K562 (cell line): ENCODE data around the gene CEP85L. TPM values are rescaled to one million over a fixed set of nuclear protein-coding genes. Genes with fewer than 3 reads are reported as not detected.
A peak's percentile ranks its signal among the peaks of the same experiment; 100 is the strongest.

Experiments used
- ATAC-seq: fragments of 200-7000 bp; cut with Tn5 transposase; 3 replicates; pipeline ENCODE4 v1.9.1; 2020; ENCODE audit warnings: moderate library complexity
- BruUV-seq: library from RNA; stranded (reverse); fragments of 400-500 nt; replicated peaks from 2 replicates; lab custom pipeline; 2021; lab: Mats Ljungman, UMichigan
- CTCF ChIA-PET: fragments of 300-600 bp; formaldehyde crosslinking; extraction: SDS; loops from one replicate; lab custom pipeline; 2021; ENCODE audit warnings: low intra/inter-chr PET ratio; lab: Yijun Ruan, JAX
- POLR2A ChIA-PET: fragments of 300-600, 350-650 bp; sonication (Branson Sonifier 250); formaldehyde crosslinking; extraction: SDS; loops from one replicate; lab custom pipeline; 2021; ENCODE audit warnings: antibody characterized with exemption, inconsistent platforms; lab: Yijun Ruan, JAX
- DNase-seq, 4 experiments: peaks; one replicate each; pipeline versions ENCODE4 v3.0.0 to v3.0.0-alpha.2; 2011 to 2018; ENCODE audit warnings: low spot score in 3 of 4, mixed read lengths in 3 of 4; ENCODE audit errors: extremely low read depth in 1 of 4
- FAIRE-seq: peaks from 2 replicates; lab custom pipeline; 2011; peaks lifted over from hg19 to GRCh38; lab: Jason Lieb, UNC
- H2AFZ ChIP-seq: 2 replicates; pipeline ENCODE4 v1.6.0; 2011; ENCODE audit warnings: low read depth, low read length, control low read depth, inconsistent platforms
- H3K27ac ChIP-seq: fragments of 200-600 bp; 3 replicates; pipeline ENCODE4 v1.8.0; 2011; ENCODE audit warnings: low read depth, mild to moderate bottlenecking, control low read depth, inconsistent platforms, low read length, moderate library complexity, mixed read lengths; ENCODE audit errors: extremely low read depth
- H3K27me3 ChIP-seq, 2 experiments: fragments of 300-600 bp in 1 of 2; 2 replicates in 1 of 2; 3 replicates in 1 of 2; pipeline versions ENCODE4 v1.6.0 to v1.8.0; 2011; ENCODE audit warnings: inconsistent platforms in 2 of 2, low read length in 2 of 2, mild to moderate bottlenecking in 1 of 2, mixed read lengths in 1 of 2, moderate library complexity in 1 of 2; ENCODE audit not compliant: control insufficient read depth in 2 of 2, insufficient read depth in 2 of 2
- H3K36me3 ChIP-seq: fragments of 300-600 bp; 3 replicates; pipeline ENCODE4 v1.8.0; 2011; ENCODE audit warnings: mild to moderate bottlenecking, low read length, inconsistent platforms; ENCODE audit not compliant: control insufficient read depth, insufficient read depth
- H3K4me1 ChIP-seq, 2 experiments: fragments of 200-600 bp in 1 of 2; replicated peaks in 1 of 2; 2 replicates in 1 of 2; 3 replicates in 1 of 2; pipeline versions ENCODE4 v1.5.1 to v1.8.0; 2011; ENCODE audit warnings: inconsistent platforms in 2 of 2, low read length in 2 of 2, mild to moderate bottlenecking in 1 of 2, mixed read lengths in 1 of 2, moderate library complexity in 1 of 2; ENCODE audit not compliant: control insufficient read depth in 2 of 2, insufficient read depth in 2 of 2
- H3K4me2 ChIP-seq: 2 replicates; pipeline ENCODE4 v1.6.1; 2011; ENCODE audit warnings: low read length, control low read depth, inconsistent platforms, mixed read lengths; ENCODE audit not compliant: insufficient read depth
- H3K4me3 ChIP-seq: fragments of 200-600 bp; sonication (generic), shearing (Covaris generic); 2 replicates; pipeline ENCODE4 v1.5.1; 2016; ENCODE audit warnings: control low read depth, inconsistent platforms
- H3K79me2 ChIP-seq: fragments of 200-600 bp; 3 replicates; pipeline ENCODE4 v1.8.0; 2011; ENCODE audit warnings: low read length, inconsistent platforms; ENCODE audit not compliant: control insufficient read depth, insufficient read depth
- H3K9ac ChIP-seq, 2 experiments: 2 replicates each; pipeline versions ENCODE4 v1.6.0 to v1.6.1; 2011; ENCODE audit warnings: low read depth in 2 of 2, low read length in 2 of 2, control low read depth in 1 of 2, inconsistent platforms in 1 of 2, mild to moderate bottlenecking in 1 of 2, mixed read lengths in 1 of 2; ENCODE audit not compliant: insufficient read depth in 1 of 2
- H3K9me1 ChIP-seq: one replicate; pipeline ENCODE4 v1.6.0; 2011; ENCODE audit warnings: inconsistent platforms, mild to moderate bottlenecking, low read length, moderate library complexity; ENCODE audit not compliant: control insufficient read depth, insufficient read depth
- H3K9me3 ChIP-seq: replicated peaks from 2 replicates; pipeline ENCODE4 v1.5.1; 2011; ENCODE audit warnings: low read depth, low read length, inconsistent platforms; ENCODE audit not compliant: control insufficient read depth, insufficient read depth
- H4K20me1 ChIP-seq: replicated peaks from 2 replicates; pipeline ENCODE4 v1.6.1; 2011; ENCODE audit warnings: low read length, inconsistent platforms, mixed read lengths; ENCODE audit not compliant: control insufficient read depth, insufficient read depth
- CBX2 ChIP-seq: fragments of 200-600 bp; sonication (generic); IDR thresholded peaks from one replicate; pipeline ENCODE4 v1.6.1; 2012; ENCODE audit warnings: mild to moderate bottlenecking, low read length, inconsistent platforms; ENCODE audit not compliant: insufficient read depth, poor library complexity, severe bottlenecking
- DACH1 ChIP-seq: fragments of 450-650 bp; IDR thresholded peaks from 2 replicates; pipeline ENCODE4 v1.6.1; 2018; ENCODE audit not compliant: partially characterized antibody
- DPF2 ChIP-seq: fragments of 450-650 bp; IDR thresholded peaks from 2 replicates; pipeline ENCODE4 v1.6.1; 2016
- ELF2 ChIP-seq: fragments of 250-450 bp; sonication (Bioruptor Pico); IDR thresholded peaks from 2 replicates; pipeline ENCODE4 v1.5.0; 2021; ENCODE audit warnings: mild to moderate bottlenecking
- ERF ChIP-seq: fragments of 450-650 bp; formaldehyde crosslinking; IDR thresholded peaks from 2 replicates; pipeline ENCODE4 v1.4.0; 2020; ENCODE audit warnings: mild to moderate bottlenecking, mixed read lengths
- FOSL1 ChIP-seq: fragments of 200-800 bp; sonication (Bioruptor generic); conservative IDR thresholded peaks from 2 replicates; pipeline ENCODE4 v1.6.1; 2016; ENCODE audit warnings: missing genetic modification characterization, missing compliant biosample characterization
- GABPB1 ChIP-seq: sonication (generic); formaldehyde crosslinking; IDR thresholded peaks from 2 replicates; pipeline ENCODE4 v1.8.0; 2022; ENCODE audit warnings: mild to moderate bottlenecking, missing genetic modification reagents
- HOXB6 ChIP-seq: fragments of 250-450 bp; sonication (Bioruptor Pico); IDR thresholded peaks from 2 replicates; pipeline ENCODE4 v1.5.1; 2022; ENCODE audit warnings: mild to moderate bottlenecking, borderline replicate concordance
- MYC ChIP-seq, 2 experiments: fragments of 250-450 bp in 1 of 2; sonication (Bioruptor Pico) in 1 of 2; IDR thresholded peaks; 2 replicates each; pipeline versions ENCODE4 v1.5.1 to v1.6.1; 2012 to 2021; ENCODE audit warnings: low read depth in 2 of 2, borderline replicate concordance in 1 of 2, improper control_type of control experiment in 1 of 2, low read length in 1 of 2, mild to moderate bottlenecking in 1 of 2, moderate library complexity in 1 of 2
- NKRF ChIP-seq: fragments of 450-650 bp; IDR thresholded peaks from 2 replicates; pipeline ENCODE4 v1.6.1; 2016; ENCODE audit warnings: borderline replicate concordance
- SMARCA4 ChIP-seq: fragments of 450-650 bp; IDR thresholded peaks from 2 replicates; pipeline ENCODE4 v1.6.1; 2016
- TEAD4 ChIP-seq, 2 experiments: sonication (generic) in 1 of 2; formaldehyde crosslinking in 1 of 2; IDR thresholded peaks; 2 replicates each; pipeline versions ENCODE4 v1.6.1 to v1.8.0; 2012 to 2022; ENCODE audit warnings: borderline replicate concordance in 1 of 2, inconsistent platforms in 1 of 2, low read length in 1 of 2, mild to moderate bottlenecking in 1 of 2, missing genetic modification reagents in 1 of 2
- ZNF217 ChIP-seq: sonication (generic); formaldehyde crosslinking; IDR thresholded peaks from 2 replicates; pipeline ENCODE4 v1.8.0; 2022; ENCODE audit warnings: mild to moderate bottlenecking, missing genetic modification reagents
- ZNF507 ChIP-seq: conservative IDR thresholded peaks from 2 replicates; pipeline ENCODE4 v1.6.1; 2017; ENCODE audit warnings: missing genetic modification characterization, missing compliant biosample characterization
- ZNF644 ChIP-seq: fragments of 200-800 bp; sonication (Bioruptor generic); IDR thresholded peaks from 2 replicates; pipeline ENCODE4 v1.6.1; 2016; ENCODE audit warnings: low read depth, missing genetic modification characterization, missing compliant biosample characterization
- WGBS: fragments of 100-300 bp; shearing (Covaris generic); methylation state at CpG from one replicate; pipeline ENCODE4 v1.1.6; 2016; ENCODE audit warnings: low coverage, mixed read lengths; ENCODE audit not compliant: insufficient coverage; ENCODE audit errors: missing lambda C conversion rate; 5-methylcytosine and 5-hydroxymethylcytosine counted together
- in situ Hi-C: fragments of 300-500 bp; cut with MboI; formaldehyde crosslinking; loops from 4 replicates; pipeline ENCODE4 v1.15.0; 2018; ENCODE audit warnings: inconsistent platforms, mixed read lengths
- intact Hi-C: fragments of 100-400 bp; cut with micrococcal nuclease; formaldehyde crosslinking; loops from 2 replicates; pipeline ENCODE4 v1.14.2; 2022
- polyA plus RNA-seq, 8 experiments: library from polyadenylated mRNA; depleted of rRNA in 4 of 8; stranded (reverse) in 5 of 8; unstranded in 3 of 8; fragments of >200 nt; fragmentation: Nextera tagmentation in 2 of 8; fragmentation: Illumina TruSeq in 1 of 8; extraction: Ambion mirVana in 2 of 8; extraction: Trizol in 1 of 8; gene quantifications; 2 replicates each; pipeline versions ENCODE4 v1.2.1 to v1.2.3, GENCODE V29; 2011 to 2014; ENCODE audit warnings: inconsistent platforms in 1 of 8, missing spikeins in 1 of 8
- total RNA-seq, 7 experiments: library from RNA; depleted of rRNA in 6 of 7; stranded (reverse); fragments of >200 nt in 6 of 7; fragmentation: Illumina TruSeq in 2 of 7; extraction: Trizol in 2 of 7; gene quantifications; 2 replicates each; pipeline versions ENCODE4 v1.2.1 to v1.2.3, GENCODE V29; 2011 to 2021; ENCODE audit warnings: low replicate concordance in 1 of 7

Gene CEP85L
- total and polyA plus RNA-seq, 9 of the 15 experiments (the other 6 are each of a cell fraction or from before 2014, with no cell fraction given) = 4.5 to 15.8 (median 8.3) TPM

DNA sequence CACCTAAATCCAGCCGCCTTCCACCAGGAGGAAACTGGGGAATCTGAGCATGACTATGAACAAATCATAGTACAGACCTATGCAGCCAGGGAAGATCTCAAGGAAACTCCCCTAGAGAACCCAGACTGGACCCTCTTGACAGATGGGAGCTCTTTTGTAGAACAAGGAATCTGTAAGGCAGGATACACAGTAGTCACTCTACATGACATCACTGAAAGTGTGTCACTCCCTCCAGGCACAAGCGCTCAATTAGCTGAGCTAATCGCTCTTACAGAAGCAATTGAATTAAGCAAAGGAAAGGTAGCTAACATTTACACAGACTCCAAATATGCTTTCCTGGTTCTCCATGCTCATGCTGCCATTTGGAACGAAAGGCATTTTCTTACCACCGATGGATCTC lies 66.5 kb downstream of the CEP85L start:
- no peak overlapping the region for H3K27ac ChIP-seq
- DNase-seq = no peak
- intact Hi-C loops = no loop called here
- H3K9me1 ChIP-seq = no peaks in the 10 kb centered on the region
- FAIRE-seq = no peak
- POLR2A ChIA-PET = no interaction called here
- WGBS = 84% methylated on average over 5 of the region's 5 CpGs
- H4K20me1 ChIP-seq = no peaks in the 10 kb centered on the region; the same call in 1 of the 2 replicates
- no peak overlapping the region for H3K4me3 ChIP-seq
- H3K4me1 ChIP-seq = peaks cover 0 to 14% of the 10 kb centered on the region in 2 experiments; a peak in 3 of 5 replicates
- no peak for ATAC-seq
- H3K9me3 ChIP-seq = no peaks in the 10 kb centered on the region
- BruUV-seq = no TSS peak
- H3K4me2 ChIP-seq = no peak overlapping the region
- H3K9ac ChIP-seq = no peak overlapping the region
- H2AFZ ChIP-seq = no peak overlapping the region
- CTCF ChIA-PET = no interaction called here
- no peaks in the 10 kb centered on the region for H3K79me2 ChIP-seq
- TF ChIP-seq ERF (CRISPR knock-in tag) = no peak
- no peak for TF ChIP-seq ZNF644
- TF ChIP-seq ZNF217 (CRISPR knock-in tag) = no peak
- TF ChIP-seq ELF2 = no peak
- no peaks in the 10 kb centered on the region for H3K36me3 ChIP-seq
- H3K27me3 ChIP-seq = no peaks in the 10 kb centered on the region
- in situ Hi-C loops = no loop called here

DNA sequence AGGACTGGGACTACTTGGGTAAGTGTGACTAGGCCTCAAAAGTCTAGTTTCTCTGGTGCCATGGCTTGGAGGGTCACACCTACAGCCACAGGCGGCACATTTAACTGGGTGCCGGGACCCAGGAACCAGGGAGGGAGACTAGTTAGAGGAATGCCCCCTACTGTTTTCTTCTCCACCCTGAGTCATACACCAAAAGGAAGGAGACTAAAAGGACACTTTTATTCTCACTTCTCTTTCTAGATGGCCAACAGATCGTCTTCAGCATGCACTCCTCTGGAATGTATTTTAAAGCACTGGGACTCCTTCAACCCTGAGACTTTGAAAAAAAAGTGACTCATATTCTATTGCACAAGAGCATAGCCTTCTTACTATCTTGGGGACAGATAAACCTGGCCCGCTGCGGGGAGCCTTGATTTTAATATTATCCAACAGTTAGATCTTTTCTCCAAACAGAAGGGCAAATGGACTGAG lies 69.9 kb downstream of the CEP85L start:
- Histone ChIP-seq H3K36me3 (no peaks in the 10 kb centered on the region), H3K79me2 (no peaks in the 10 kb centered on the region), H3K4me1 (peaks cover 0 to 14% of the 10 kb centered on the region in 2 experiments; a peak in 3 of 5 replicates), H3K27me3 (no peaks in the 10 kb centered on the region), H2AFZ (no peak overlapping the region), H3K4me3 (no peak overlapping the region), H3K9me3 (peaks cover 3% of the 10 kb centered on the region), H4K20me1 (no peaks in the 10 kb centered on the region), H3K4me2 (no peak overlapping the region), H3K9me1 (no peaks in the 10 kb centered on the region), H3K27ac (no peak overlapping the region), H3K9ac (peak overlapping the region in 1 of 2 experiments; percentile 27; a peak in 1 of 4 replicates)
- BruUV-seq = no TSS peak
- ChIA-PET CTCF (interaction anchor here (0.6 to 1.1 kb wide), 4 partner anchors 31 to 531 kb away, joined by 3 read pairs; no protein-coding TSS in a partner anchor), POLR2A (no interaction called here)
- intact Hi-C loops = loop anchor here (1.0 to 2.0 kb wide), 3 partner anchors 29 to 297 kb away; no protein-coding TSS in a partner anchor
- FAIRE-seq (no peak), ATAC-seq (peak; percentile 86), DNase-seq (peak; percentile 17 to 57 (median 28))
- in situ Hi-C loops = no loop called here
- 32% methylated on average over 5 of the region's 5 CpGs for WGBS
- TF ChIP-seq GABPB1 (CRISPR knock-in tag) (no peak), NKRF (no peak), DPF2 (peak; percentile 85), SMARCA4 (peak; percentile 85), ZNF507 (tag) (no peak), FOSL1 (tag) (peak; percentile 96), TEAD4 (IDR thresholded peaks at IDR 0.05; ENCODE audit: low read length) (peak; percentile 65; the same call in 1 of the 2 replicates), TEAD4 (CRISPR knock-in tag; IDR thresholded peaks at IDR 0.05; ENCODE audit: borderline replicate concordance) (no peak), HOXB6 (CRISPR knock-in tag) (no peak), CBX2 (no peak), MYC (IDR thresholded peaks at IDR 0.05; ENCODE audit: low read depth, low read length) (0 out of 2 replicates have a peak, but pooled peaks have one; percentile 30), MYC (CRISPR knock-in tag; IDR thresholded peaks at IDR 0.05; ENCODE audit: borderline replicate concordance, low read depth) (no peak), DACH1 (peak; percentile 66)
